ENCODE results near the gene KIAA1217. TPM values are rescaled to one million over a fixed set of nuclear protein-coding genes. Genes with fewer than 3 reads are reported as not detected.

The KIAA1217 gene
- total and polyA plus RNA-seq, 2 experiments from 2014 or later = 5.4 to 8.1 TPM

- WGBS, 2 experiments (ENCODE audit: low coverage in 1 of 2, low lambda C conversion rate in 2 of 2, missing lambda C conversion rate in 2 of 2) = 94 to 98% methylated on average over 7 of the region's 7 CpGs
- no peak for DNase-seq
- Histone ChIP-seq H3K27me3 (replicated peaks; ENCODE audit: insufficient read depth) (no peaks in the 10 kb centered on the region), H3K9me3 (ENCODE audit: low read depth) (no peaks in the 10 kb centered on the region), H3K27ac (no peak overlapping the region; the same call in 1 of the 2 replicates), H3K4me3 (no peak overlapping the region), H4K20me1 (ENCODE audit: insufficient read depth) (no peaks in the 10 kb centered on the region), H3K4me1 (ENCODE audit: insufficient read depth) (peaks cover 53% of the 10 kb centered on the region), H2AFZ (no peak overlapping the region), H3K4me2 (ENCODE audit: unreplicated experiment) (no peak overlapping the region), H3K9me2 (ENCODE audit: insufficient read depth) (no peaks in the 10 kb centered on the region), H3K79me2 (ENCODE audit: insufficient read depth) (peaks cover 6% of the 10 kb centered on the region), H3K9ac (no peak overlapping the region), H3F3A (ENCODE audit: insufficient read depth) (peaks cover 57% of the 10 kb centered on the region), H3K36me3 (ENCODE audit: low read depth) (no peaks in the 10 kb centered on the region)
- in situ Hi-C loops (cut with MboI) = no loop called here
- TF ChIP-seq EZH2 (IDR thresholded peaks at IDR 0.05; ENCODE audit: insufficient read depth, poor library complexity, severe bottlenecking) = no peak
- no peak for TF ChIP-seq EZH2phosphoT487 (IDR thresholded peaks at IDR 0.05; ENCODE audit: insufficient read depth, low read depth)
Observed at GRCh38 chr10:24462291-24462813, 253.4 kb downstream of the KIAA1217 start.

- no peaks in the 10 kb centered on the region for H3K27me3 ChIP-seq (replicated peaks; ENCODE audit: insufficient read depth)
- TF ChIP-seq EZH2 (IDR thresholded peaks at IDR 0.05; ENCODE audit: insufficient read depth, poor library complexity, severe bottlenecking) (no peak), EZH2phosphoT487 (IDR thresholded peaks at IDR 0.05; ENCODE audit: insufficient read depth, low read depth) (no peak)
- H3K4me2 ChIP-seq (ENCODE audit: unreplicated experiment) = peak overlapping the region; percentile 73
- peak overlapping the region; percentile 18; the same call in 1 of the 2 replicates for H2AFZ ChIP-seq
- H3K9me3 ChIP-seq (ENCODE audit: low read depth) = no peaks in the 10 kb centered on the region
- H3K79me2 ChIP-seq (ENCODE audit: insufficient read depth) = peaks cover 12% of the 10 kb centered on the region
- peak overlapping the region; percentile 5; the same call in 1 of the 2 replicates for H3K4me3 ChIP-seq
- in situ Hi-C loops (cut with MboI) = no loop called here
- WGBS, 2 experiments (ENCODE audit: low coverage in 1 of 2, low lambda C conversion rate in 2 of 2, missing lambda C conversion rate in 2 of 2) = 88% methylated on average over 6 of the region's 6 CpGs
- peak overlapping the region; percentile 92 for H3K27ac ChIP-seq
- DNase-seq = peak; percentile 31
- no peaks in the 10 kb centered on the region for H3K9me2 ChIP-seq (ENCODE audit: insufficient read depth)
- H3K4me1 ChIP-seq (ENCODE audit: insufficient read depth) = peaks cover 55% of the 10 kb centered on the region
- H4K20me1 ChIP-seq (ENCODE audit: insufficient read depth) = no peaks in the 10 kb centered on the region
- peak overlapping the region; percentile 53; the same call in 1 of the 2 replicates for H3K9ac ChIP-seq
- peaks cover 54% of the 10 kb centered on the region for H3F3A ChIP-seq (ENCODE audit: insufficient read depth)
- H3K36me3 ChIP-seq (ENCODE audit: low read depth) = no peaks in the 10 kb centered on the region
Observed at GRCh38 chr10:24462889-24463552, 254.1 kb downstream of the KIAA1217 start.

GRCh38 chr10:24463611-24464426, 254.9 kb downstream of the KIAA1217 start:
- no peaks in the 10 kb centered on the region for H3K9me2 ChIP-seq (ENCODE audit: insufficient read depth)
- H3F3A ChIP-seq (ENCODE audit: insufficient read depth) = peaks cover 54% of the 10 kb centered on the region
- H3K9ac ChIP-seq = peak overlapping the region; percentile 53
- no peaks in the 10 kb centered on the region for H4K20me1 ChIP-seq (ENCODE audit: insufficient read depth)
- peak overlapping the region; percentile 13; the same call in 1 of the 2 replicates for H3K4me3 ChIP-seq
- no peak overlapping the region; the same call in 1 of the 2 replicates for H2AFZ ChIP-seq
- in situ Hi-C loops (cut with MboI) = no loop called here
- peak; percentile 89 for DNase-seq
- H3K79me2 ChIP-seq (ENCODE audit: insufficient read depth) = peaks cover 20% of the 10 kb centered on the region
- no peaks in the 10 kb centered on the region for H3K27me3 ChIP-seq (replicated peaks; ENCODE audit: insufficient read depth)
- peaks cover 60% of the 10 kb centered on the region for H3K4me1 ChIP-seq (ENCODE audit: insufficient read depth)
- H3K36me3 ChIP-seq (ENCODE audit: low read depth) = no peaks in the 10 kb centered on the region
- H3K27ac ChIP-seq = peak overlapping the region; percentile 92
- TF ChIP-seq EZH2phosphoT487 (IDR thresholded peaks at IDR 0.05; ENCODE audit: insufficient read depth, low read depth) = no peak
- TF ChIP-seq EZH2 (IDR thresholded peaks at IDR 0.05; ENCODE audit: insufficient read depth, poor library complexity, severe bottlenecking) = no peak
- H3K9me3 ChIP-seq (ENCODE audit: low read depth) = no peaks in the 10 kb centered on the region
- H3K4me2 ChIP-seq (ENCODE audit: unreplicated experiment) = peak overlapping the region; percentile 73
- WGBS, 2 experiments (ENCODE audit: low coverage in 1 of 2, low lambda C conversion rate in 2 of 2, missing lambda C conversion rate in 2 of 2) = 52% methylated on average over 9 of the region's 9 CpGs

GRCh38 chr10:24465124-24465874, 256.4 kb downstream of the KIAA1217 start:
- H3F3A ChIP-seq (ENCODE audit: insufficient read depth) = peaks cover 54% of the 10 kb centered on the region
- peak overlapping the region; percentile 72 for H3K9ac ChIP-seq
- H3K4me3 ChIP-seq = peak overlapping the region; percentile 71; the same call in 1 of the 2 replicates
- TF ChIP-seq EZH2phosphoT487 (IDR thresholded peaks at IDR 0.05; ENCODE audit: insufficient read depth, low read depth) (no peak), EZH2 (IDR thresholded peaks at IDR 0.05; ENCODE audit: insufficient read depth, poor library complexity, severe bottlenecking) (no peak)
- no peak overlapping the region for H2AFZ ChIP-seq
- H3K79me2 ChIP-seq (ENCODE audit: insufficient read depth) = peaks cover 35% of the 10 kb centered on the region
- H3K9me2 ChIP-seq (ENCODE audit: insufficient read depth) = no peaks in the 10 kb centered on the region
- DNase-seq = peak; percentile 91
- H3K36me3 ChIP-seq (ENCODE audit: low read depth) = no peaks in the 10 kb centered on the region
- H3K4me1 ChIP-seq (ENCODE audit: insufficient read depth) = peaks cover 61% of the 10 kb centered on the region
- H3K27me3 ChIP-seq (replicated peaks; ENCODE audit: insufficient read depth) = no peaks in the 10 kb centered on the region
- peak overlapping the region; percentile 92 for H3K27ac ChIP-seq
- H4K20me1 ChIP-seq (ENCODE audit: insufficient read depth) = no peaks in the 10 kb centered on the region
- in situ Hi-C loops (cut with MboI) = no loop called here
- 50 to 53% methylated on average over 14 of the region's 14 CpGs for WGBS, 2 experiments (ENCODE audit: low coverage in 1 of 2, low lambda C conversion rate in 2 of 2, missing lambda C conversion rate in 2 of 2)
- no peaks in the 10 kb centered on the region for H3K9me3 ChIP-seq (ENCODE audit: low read depth)
- peak overlapping the region; percentile 73 for H3K4me2 ChIP-seq (ENCODE audit: unreplicated experiment)

Data from GM23248 (cell line).